ENCODE data around the gene ATP5MK. TPM values are rescaled to one million over a fixed set of nuclear protein-coding genes. Genes with fewer than 3 reads are reported as not detected.

Gene ATP5MK, protein sequence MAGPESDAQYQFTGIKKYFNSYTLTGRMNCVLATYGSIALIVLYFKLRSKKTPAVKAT
- total RNA-seq: 145 and 163 TPM in 2 replicates

DNA sequence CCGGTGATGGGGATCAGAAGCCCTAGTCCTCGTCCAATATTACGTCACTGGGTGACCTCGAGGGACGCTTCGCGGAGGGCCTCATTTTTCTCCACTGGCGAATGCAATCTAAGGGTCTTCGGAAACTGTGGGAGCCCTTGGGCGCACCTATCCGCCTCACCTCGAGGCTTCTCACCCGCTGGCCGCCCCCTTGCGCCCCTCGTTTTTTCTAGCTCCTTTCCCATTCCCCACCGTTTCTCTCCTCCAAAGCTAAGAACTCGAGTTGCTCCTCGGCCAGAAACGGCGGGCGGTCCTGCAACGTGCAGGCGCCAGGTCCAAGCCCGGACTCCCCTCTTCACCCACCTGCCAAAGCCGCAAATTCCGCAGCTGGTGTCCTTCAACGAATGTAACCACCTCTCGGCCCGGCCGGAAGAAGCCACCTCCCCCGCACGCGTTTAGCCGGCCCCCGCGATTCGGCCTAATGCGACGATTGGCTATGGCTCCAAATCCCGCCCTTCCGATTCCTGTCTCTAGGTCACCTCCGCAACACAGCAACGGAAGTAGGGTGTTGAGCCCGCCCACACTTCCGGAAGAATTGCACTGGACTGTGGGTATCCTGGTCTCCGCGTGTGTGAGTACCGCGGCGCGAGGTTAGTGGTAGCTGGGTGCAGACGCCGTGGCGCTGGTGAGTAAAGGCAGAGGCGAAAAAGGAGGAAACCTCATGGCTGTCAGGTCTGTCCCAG is at the start of gene ATP5MK, which contains the start of gene PDCD11:
TSS of gene ATP5MK (minus strand) at position 409 of the 722 bp plus-strand sequence. CDS start 4,018 bp downstream, outside the sequence.
TSS of gene PDCD11 (plus strand) at position 560 of the 722 bp plus-strand sequence. CDS start 1,801 bp downstream, outside the sequence.
- H3K4me2 ChIP-seq (ENCODE audit: insufficient read depth, low read length): peak within 1 kb of the TSS; percentile 99
- no peaks in the 10 kb centered on the region for H3K27me3 ChIP-seq (ENCODE audit: insufficient read depth, low read length)
- H3K4me1 ChIP-seq (ENCODE audit: insufficient read depth, low read length): peaks cover 21% of the 10 kb centered on the region
- peaks cover 72% of the 10 kb centered on the region for H3K79me2 ChIP-seq (ENCODE audit: insufficient read depth, low read length)
- TF ChIP-seq, protein P1, sequence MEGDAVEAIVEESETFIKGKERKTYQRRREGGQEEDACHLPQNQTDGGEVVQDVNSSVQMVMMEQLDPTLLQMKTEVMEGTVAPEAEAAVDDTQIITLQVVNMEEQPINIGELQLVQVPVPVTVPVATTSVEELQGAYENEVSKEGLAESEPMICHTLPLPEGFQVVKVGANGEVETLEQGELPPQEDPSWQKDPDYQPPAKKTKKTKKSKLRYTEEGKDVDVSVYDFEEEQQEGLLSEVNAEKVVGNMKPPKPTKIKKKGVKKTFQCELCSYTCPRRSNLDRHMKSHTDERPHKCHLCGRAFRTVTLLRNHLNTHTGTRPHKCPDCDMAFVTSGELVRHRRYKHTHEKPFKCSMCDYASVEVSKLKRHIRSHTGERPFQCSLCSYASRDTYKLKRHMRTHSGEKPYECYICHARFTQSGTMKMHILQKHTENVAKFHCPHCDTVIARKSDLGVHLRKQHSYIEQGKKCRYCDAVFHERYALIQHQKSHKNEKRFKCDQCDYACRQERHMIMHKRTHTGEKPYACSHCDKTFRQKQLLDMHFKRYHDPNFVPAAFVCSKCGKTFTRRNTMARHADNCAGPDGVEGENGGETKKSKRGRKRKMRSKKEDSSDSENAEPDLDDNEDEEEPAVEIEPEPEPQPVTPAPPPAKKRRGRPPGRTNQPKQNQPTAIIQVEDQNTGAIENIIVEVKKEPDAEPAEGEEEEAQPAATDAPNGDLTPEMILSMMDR (IDR thresholded peaks at IDR 0.05; ENCODE audit: extremely low read depth, low read depth, low read length): no peak
- peak within 1 kb of the TSS; percentile 95 for H2AFZ ChIP-seq (ENCODE audit: low read length)
- peak; percentile 98 for DNase-seq (ENCODE audit: insufficient read length, low spot score, missing footprints)
- no peaks in the 10 kb centered on the region for H3K9me3 ChIP-seq (ENCODE audit: low read depth, low read length)
- peaks cover 14% of the 10 kb centered on the region for H4K20me1 ChIP-seq (ENCODE audit: insufficient read depth, low read length)
- H3K27ac ChIP-seq (ENCODE audit: low read depth, low read length): peak within 1 kb of the TSS; percentile 92
- H3K4me3 ChIP-seq (ENCODE audit: insufficient read depth, low read length): peak within 1 kb of the TSS; percentile 95
- peaks cover 42% of the 10 kb centered on the region for H3K36me3 ChIP-seq (ENCODE audit: insufficient read depth, low read length)

DNA sequence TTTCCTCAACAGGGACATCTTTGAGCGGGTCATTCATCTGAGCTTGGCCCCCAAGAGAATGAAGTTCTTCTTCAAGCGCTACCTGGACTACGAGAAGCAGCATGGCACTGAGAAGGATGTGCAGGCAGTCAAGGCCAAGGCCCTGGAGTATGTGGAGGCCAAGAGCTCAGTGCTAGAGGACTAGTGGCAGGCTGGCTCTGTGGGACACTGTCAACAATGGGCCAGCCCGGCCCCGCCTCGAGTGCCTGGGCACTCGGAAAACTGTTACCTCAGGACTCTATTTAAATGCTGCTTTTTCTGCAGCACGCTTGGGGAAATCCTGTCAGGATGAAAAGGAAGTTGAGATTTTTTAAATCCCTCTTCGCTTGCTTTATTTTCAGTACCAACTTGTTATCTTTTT is 49.1 kb upstream of the ATP5MK start:
- Histone ChIP-seq H3K79me2 (ENCODE audit: insufficient read depth, low read length) (peaks cover 34% of the 10 kb centered on the region), H4K20me1 (ENCODE audit: insufficient read depth, low read length) (peaks cover 48% of the 10 kb centered on the region), H3K36me3 (ENCODE audit: insufficient read depth, low read length) (peaks cover 74% of the 10 kb centered on the region), H3K4me3 (ENCODE audit: insufficient read depth, low read length) (no peak overlapping the region), H3K27ac (ENCODE audit: low read depth, low read length) (peak overlapping the region; percentile 96), H3K4me2 (ENCODE audit: insufficient read depth, low read length) (peak overlapping the region; percentile 27), H3K27me3 (ENCODE audit: insufficient read depth, low read length) (no peaks in the 10 kb centered on the region), H3K4me1 (ENCODE audit: insufficient read depth, low read length) (peaks cover 49% of the 10 kb centered on the region), H3K9me3 (ENCODE audit: low read depth, low read length) (no peaks in the 10 kb centered on the region), H2AFZ (ENCODE audit: low read length) (no peak overlapping the region)
- TF ChIP-seq, protein P1 (IDR thresholded peaks at IDR 0.05; ENCODE audit: extremely low read depth, low read depth, low read length): no peak
- no peak for DNase-seq (ENCODE audit: insufficient read length, low spot score, missing footprints)

DNA sequence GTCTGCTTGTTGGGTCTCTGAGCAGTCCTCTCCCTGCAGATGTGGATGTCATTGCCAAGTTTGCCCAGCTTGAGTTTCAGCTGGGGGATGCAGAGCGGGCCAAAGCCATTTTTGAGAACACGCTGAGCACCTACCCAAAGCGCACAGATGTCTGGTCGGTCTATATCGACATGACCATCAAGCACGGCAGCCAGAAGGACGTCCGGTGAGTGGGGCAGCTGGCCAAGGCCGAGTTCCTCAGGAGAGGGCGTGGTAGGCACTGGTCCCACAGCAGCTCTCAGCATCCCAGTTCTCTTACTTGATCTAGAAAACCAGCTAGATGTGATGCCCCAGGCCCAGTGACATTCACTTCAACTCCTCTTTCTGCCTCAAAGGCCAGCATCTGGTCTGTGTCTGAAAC is 48.2 kb upstream of the ATP5MK start:
- Histone ChIP-seq H2AFZ (ENCODE audit: low read length) (no peak overlapping the region), H3K4me2 (ENCODE audit: insufficient read depth, low read length) (no peak overlapping the region), H3K4me1 (ENCODE audit: insufficient read depth, low read length) (peaks cover 43% of the 10 kb centered on the region), H3K79me2 (ENCODE audit: insufficient read depth, low read length) (peaks cover 25% of the 10 kb centered on the region), H3K36me3 (ENCODE audit: insufficient read depth, low read length) (peaks cover 72% of the 10 kb centered on the region), H3K4me3 (ENCODE audit: insufficient read depth, low read length) (no peak overlapping the region), H3K27ac (ENCODE audit: low read depth, low read length) (no peak overlapping the region), H4K20me1 (ENCODE audit: insufficient read depth, low read length) (peaks cover 48% of the 10 kb centered on the region), H3K27me3 (ENCODE audit: insufficient read depth, low read length) (no peaks in the 10 kb centered on the region), H3K9me3 (ENCODE audit: low read depth, low read length) (no peaks in the 10 kb centered on the region)
- no peak for DNase-seq (ENCODE audit: insufficient read length, low spot score, missing footprints)
- TF ChIP-seq, protein P1 (IDR thresholded peaks at IDR 0.05; ENCODE audit: extremely low read depth, low read depth, low read length): no peak

DNA sequence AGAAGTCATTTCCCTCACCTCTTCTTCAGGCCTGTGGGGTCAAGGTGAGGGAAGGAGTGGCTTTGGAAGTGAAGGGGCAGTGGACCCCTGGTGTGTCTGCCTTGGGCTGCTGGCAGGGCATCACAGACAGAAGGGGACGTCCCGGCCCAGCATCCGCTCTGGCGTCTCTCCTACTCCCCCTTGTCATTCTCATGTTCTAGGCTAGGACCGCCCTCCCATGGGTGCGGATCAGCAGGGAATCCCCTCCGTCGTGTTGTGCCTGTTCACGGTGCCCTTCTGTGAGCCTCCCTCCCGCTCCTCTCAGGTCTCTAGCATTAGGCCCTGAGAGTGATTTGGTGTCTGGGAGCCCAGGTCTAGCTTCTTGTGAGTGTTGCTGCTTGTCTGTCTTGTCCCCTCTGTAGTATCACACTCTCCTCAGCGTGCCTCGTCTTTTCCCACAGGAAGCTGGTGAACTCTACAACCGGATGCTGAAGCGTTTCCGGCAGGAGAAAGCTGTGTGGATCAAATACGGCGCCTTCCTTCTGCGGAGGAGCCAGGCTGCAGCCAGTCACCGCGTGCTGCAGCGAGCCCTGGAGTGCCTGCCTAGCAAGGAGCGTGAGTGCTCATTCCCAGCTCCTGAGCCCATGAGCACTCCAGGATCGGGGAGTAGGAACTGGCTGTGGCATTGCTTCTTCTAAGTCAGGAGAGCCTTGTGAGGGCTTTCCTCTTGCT is 47.4 kb upstream of the ATP5MK start:
- peaks cover 42% of the 10 kb centered on the region for H4K20me1 ChIP-seq (ENCODE audit: insufficient read depth, low read length)
- no peaks in the 10 kb centered on the region for H3K27me3 ChIP-seq (ENCODE audit: insufficient read depth, low read length)
- no peaks in the 10 kb centered on the region for H3K9me3 ChIP-seq (ENCODE audit: low read depth, low read length)
- no peak overlapping the region for H2AFZ ChIP-seq (ENCODE audit: low read length)
- TF ChIP-seq, protein P1 (IDR thresholded peaks at IDR 0.05; ENCODE audit: extremely low read depth, low read depth, low read length): no peak
- peaks cover 21% of the 10 kb centered on the region for H3K79me2 ChIP-seq (ENCODE audit: insufficient read depth, low read length)
- no peak overlapping the region for H3K4me3 ChIP-seq (ENCODE audit: insufficient read depth, low read length)
- H3K36me3 ChIP-seq (ENCODE audit: insufficient read depth, low read length): peaks cover 76% of the 10 kb centered on the region
- no peak overlapping the region for H3K4me2 ChIP-seq (ENCODE audit: insufficient read depth, low read length)
- H3K4me1 ChIP-seq (ENCODE audit: insufficient read depth, low read length): peaks cover 35% of the 10 kb centered on the region
- H3K27ac ChIP-seq (ENCODE audit: low read depth, low read length): no peak overlapping the region
- DNase-seq (ENCODE audit: insufficient read length, low spot score, missing footprints): no peak

All from osteoblast (primary cell).